Keratinocyte (primary cell): ENCODE measurements around the gene B4GALT7. TPM values are rescaled to one million over a fixed set of nuclear protein-coding genes. Genes with fewer than 3 reads are reported as not detected.

Experiments used
- DNase-seq: peaks from one replicate; pipeline ENCODE4 v3.0.0-alpha.2; 2011; ENCODE audit warnings: low read depth, missing footprints, low spot score
- FAIRE-seq: peaks from 2 replicates; lab custom pipeline; 2011; peaks lifted over from hg19 to GRCh38; lab: Jason Lieb, UNC
- H2AFZ ChIP-seq: 2 replicates; pipeline ENCODE4 v1.6.0; 2012; ENCODE audit warnings: low read length, control low read depth, inconsistent platforms; ENCODE audit not compliant: control insufficient read depth
- H3K27ac ChIP-seq: 2 replicates; pipeline ENCODE4 v1.5.1; 2011; ENCODE audit warnings: low read length; ENCODE audit not compliant: control insufficient read depth, insufficient read depth
- H3K27me3 ChIP-seq: 3 replicates; pipeline ENCODE4 v1.6.0; 2011; ENCODE audit warnings: low read length; ENCODE audit not compliant: control insufficient read depth, insufficient read depth; ENCODE audit errors: extremely low read depth
- H3K36me3 ChIP-seq, 2 experiments: 2 replicates in 1 of 2; 3 replicates in 1 of 2; pipeline ENCODE4 v1.5.1; 2011; ENCODE audit warnings: low read length in 2 of 2, mild to moderate bottlenecking in 1 of 2; ENCODE audit not compliant: control insufficient read depth in 2 of 2, insufficient read depth in 2 of 2; ENCODE audit errors: extremely low read depth in 1 of 2
- H3K4me1 ChIP-seq: 3 replicates; pipeline ENCODE4 v1.5.1; 2011; ENCODE audit warnings: low read length; ENCODE audit not compliant: control insufficient read depth, insufficient read depth; ENCODE audit errors: extremely low read depth
- H3K4me2 ChIP-seq: 3 replicates; pipeline ENCODE4 v1.6.0; 2011; ENCODE audit warnings: low read depth, low read length; ENCODE audit not compliant: control insufficient read depth, insufficient read depth; ENCODE audit errors: extremely low read depth
- H3K4me3 ChIP-seq, 3 experiments: fragments of 200-600 bp in 1 of 3; sonication (generic) in 1 of 3; 2 replicates in 2 of 3; 3 replicates in 1 of 3; pipeline ENCODE4 v1.5.1; 2011 to 2016; ENCODE audit warnings: low read length in 3 of 3, mild to moderate bottlenecking in 3 of 3, control low read depth in 2 of 3, inconsistent platforms in 1 of 3, low read depth in 1 of 3, mixed read lengths in 1 of 3, mixed run types in 1 of 3, moderate library complexity in 1 of 3; ENCODE audit not compliant: control insufficient read depth in 2 of 3, insufficient read depth in 2 of 3; ENCODE audit errors: extremely low read depth in 1 of 3
- H3K79me2 ChIP-seq: 2 replicates; pipeline ENCODE4 v1.6.0; 2012; ENCODE audit warnings: low read length; ENCODE audit not compliant: control insufficient read depth, insufficient read depth
- H3K9ac ChIP-seq: 3 replicates; pipeline ENCODE4 v1.6.0; 2011; ENCODE audit warnings: low read length; ENCODE audit not compliant: control insufficient read depth, insufficient read depth; ENCODE audit errors: extremely low read depth
- H3K9me1 ChIP-seq: 3 replicates; pipeline ENCODE4 v1.6.0; 2011; ENCODE audit warnings: low read length; ENCODE audit not compliant: control insufficient read depth, insufficient read depth; ENCODE audit errors: extremely low read depth
- H3K9me3 ChIP-seq: 2 replicates; pipeline ENCODE4 v1.5.1; 2012; ENCODE audit warnings: low read depth, low read length; ENCODE audit not compliant: control insufficient read depth
- H4K20me1 ChIP-seq: 3 replicates; pipeline ENCODE4 v1.6.0; 2011; ENCODE audit warnings: low read length; ENCODE audit not compliant: control insufficient read depth, insufficient read depth; ENCODE audit errors: extremely low read depth
- CTCF ChIP-seq, 3 experiments: IDR thresholded peaks in 1 of 3; conservative IDR thresholded peaks in 1 of 3; optimal IDR thresholded peaks in 1 of 3; 2 replicates in 2 of 3; 3 replicates in 1 of 3; pipeline versions ENCODE3 to v1.5.1; 2011; ENCODE audit warnings: low read length in 3 of 3, mild to moderate bottlenecking in 3 of 3, moderate library complexity in 2 of 3, control low read depth in 1 of 3, inconsistent platforms in 1 of 3; ENCODE audit not compliant: insufficient read depth in 2 of 3; ENCODE audit errors: extremely low read depth in 1 of 3
- EZH2 ChIP-seq: IDR thresholded peaks from one replicate; pipeline ENCODE4 v1.6.1; 2012; ENCODE audit warnings: inconsistent platforms, mild to moderate bottlenecking, low read length, moderate library complexity
- dilution Hi-C: fragments of 300-500 bp; cut with MboI; formaldehyde crosslinking; loops from one replicate; pipeline ENCODE4 v1.7.0; 2020; ENCODE audit warnings: low sequenced_read_pairs; ENCODE audit not compliant: extremely low pct_ligation_motif_present
- polyA plus RNA-seq, 5 experiments: library from polyadenylated mRNA; depleted of rRNA in 3 of 5; stranded (reverse) in 3 of 5; stranded (forward) in 1 of 5; unstranded in 1 of 5; fragments of >200 nt; gene quantifications; 1 replicate in 1 of 5; 2 replicates in 3 of 5; 3 replicates in 1 of 5; pipeline versions ENCODE4 v1.2.1 to v1.2.3, GENCODE V29; 2011 to 2012; ENCODE audit warnings: missing spikeins in 2 of 5, low read depth in 1 of 5, low replicate concordance in 1 of 5

The B4GALT7 gene
- polyA plus RNA-seq, 1 donor (not counting 4 experiments of a cell fraction or from before 2014, with no cell fraction given), result 15.7 TPM

- dilution Hi-C loops, result no loop called here
These were observed 6.4 kb downstream of the B4GALT7 start for GRCh38 chr5:177606071-177607051.

GRCh38 chr5:177607115-177607451, 7.2 kb downstream of the B4GALT7 start:
- FAIRE-seq, result no peak
- H3K4me2 ChIP-seq, result no peak overlapping the region
- H3K4me1 ChIP-seq, result no peaks in the 10 kb centered on the region

More at GRCh38 chr5:177606071-177607051, 6.4 kb downstream of the B4GALT7 start:
- no peak overlapping the region for H3K4me2 ChIP-seq
- H3K27me3 ChIP-seq, result no peaks in the 10 kb centered on the region
- DNase-seq (no peak), FAIRE-seq (no peak)
- no peak overlapping the region for H2AFZ ChIP-seq
- no peak for TF ChIP-seq EZH2
- TF ChIP-seq CTCF (optimal IDR thresholded peaks at IDR 0.05 in 1 of 3, IDR thresholded peaks at IDR 0.05 in 1 of 3, conservative IDR thresholded peaks at IDR 0.05 in 1 of 3; ENCODE audit: extremely low read depth in 1 of 3, insufficient read depth in 2 of 3, low read length in 3 of 3), result no peak
- H3K4me1 ChIP-seq, result peaks cover under 1% of the 10 kb centered on the region
- H3K79me2 ChIP-seq, result no peaks in the 10 kb centered on the region
- H3K9me1 ChIP-seq, result no peaks in the 10 kb centered on the region
- no peak overlapping the region for H3K9ac ChIP-seq
- H3K4me3 ChIP-seq, result no peak overlapping the region
- no peaks in the 10 kb centered on the region for H3K9me3 ChIP-seq
- no peaks in the 10 kb centered on the region for H4K20me1 ChIP-seq
- H3K27ac ChIP-seq, result no peak overlapping the region
- peaks cover 4 to 22% of the 10 kb centered on the region in 2 experiments for H3K36me3 ChIP-seq

More at GRCh38 chr5:177607115-177607451, 7.2 kb downstream of the B4GALT7 start:
- Histone ChIP-seq H3K9me1 (no peaks in the 10 kb centered on the region), H2AFZ (no peak overlapping the region), H3K27me3 (no peaks in the 10 kb centered on the region), H3K36me3 (peaks cover 4 to 22% of the 10 kb centered on the region in 2 experiments), H3K79me2 (no peaks in the 10 kb centered on the region), H3K9me3 (no peaks in the 10 kb centered on the region), H3K27ac (no peak overlapping the region), H4K20me1 (no peaks in the 10 kb centered on the region), H3K4me3 (no peak overlapping the region), H3K9ac (no peak overlapping the region)
- TF ChIP-seq CTCF (optimal IDR thresholded peaks at IDR 0.05 in 1 of 3, IDR thresholded peaks at IDR 0.05 in 1 of 3, conservative IDR thresholded peaks at IDR 0.05 in 1 of 3; ENCODE audit: extremely low read depth in 1 of 3, insufficient read depth in 2 of 3, low read length in 3 of 3) (no peak), EZH2 (no peak)
- DNase-seq, result no peak
- dilution Hi-C loops, result no loop called here
